Fibroblast of peridontal ligament (primary cell): Measurements from ENCODE around the gene NECAB2.

Source experiments
- DNase-seq: peaks from one replicate; pipeline ENCODE4 v3.0.0-alpha.2; 2010; ENCODE audit errors: extremely low read depth

The NECAB2 gene

DNA sequence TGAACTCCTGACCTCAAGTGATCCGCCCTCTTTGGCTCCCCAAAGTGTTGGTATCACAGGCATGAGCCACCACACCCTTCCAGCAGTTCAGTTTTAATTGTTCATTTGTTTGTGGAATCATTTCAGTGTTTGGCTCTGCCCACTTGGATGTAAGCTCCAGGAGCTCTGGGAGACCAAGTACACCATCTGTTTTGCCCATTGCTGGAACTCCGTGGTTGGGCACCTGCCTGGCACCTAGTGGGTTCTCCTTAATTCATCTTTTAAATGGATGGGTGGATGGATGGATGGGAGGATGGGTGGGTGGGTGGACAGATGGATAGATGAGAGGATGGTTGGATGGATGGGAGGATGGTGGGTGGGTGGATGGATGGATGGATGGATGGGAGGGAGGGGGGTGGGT lies 953 bp upstream of the NECAB2 start:
- DNase-seq: no peak

DNA sequence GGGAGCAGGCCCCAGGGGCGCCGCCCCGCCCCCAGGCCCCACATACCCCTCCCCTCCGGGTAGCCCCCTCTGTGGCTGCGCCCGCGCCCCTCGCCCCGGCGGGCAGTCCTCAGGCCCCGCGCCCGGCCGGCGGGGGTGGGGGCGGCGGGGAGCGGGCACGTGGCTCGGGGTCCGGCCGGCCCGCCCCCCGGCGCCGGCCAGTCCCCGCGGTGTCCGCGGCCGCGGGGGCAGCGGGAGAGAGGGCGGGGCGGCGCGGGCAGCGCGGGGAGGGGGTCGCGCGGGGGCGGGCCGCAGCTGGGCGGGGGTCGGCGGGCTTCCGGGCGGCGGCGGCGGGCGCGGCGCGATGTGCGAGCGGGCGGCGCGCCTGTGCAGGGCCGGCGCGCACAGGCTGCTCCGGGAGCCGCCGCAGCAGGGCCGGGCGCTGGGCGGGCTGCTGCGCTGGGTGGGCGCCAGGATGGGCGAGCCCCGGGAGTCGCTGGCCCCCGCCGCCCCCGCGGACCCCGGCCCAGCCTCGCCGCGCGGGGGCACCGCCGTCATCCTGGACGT lies 335 bp downstream of the NECAB2 start:
- DNase-seq: no peak

DNA sequence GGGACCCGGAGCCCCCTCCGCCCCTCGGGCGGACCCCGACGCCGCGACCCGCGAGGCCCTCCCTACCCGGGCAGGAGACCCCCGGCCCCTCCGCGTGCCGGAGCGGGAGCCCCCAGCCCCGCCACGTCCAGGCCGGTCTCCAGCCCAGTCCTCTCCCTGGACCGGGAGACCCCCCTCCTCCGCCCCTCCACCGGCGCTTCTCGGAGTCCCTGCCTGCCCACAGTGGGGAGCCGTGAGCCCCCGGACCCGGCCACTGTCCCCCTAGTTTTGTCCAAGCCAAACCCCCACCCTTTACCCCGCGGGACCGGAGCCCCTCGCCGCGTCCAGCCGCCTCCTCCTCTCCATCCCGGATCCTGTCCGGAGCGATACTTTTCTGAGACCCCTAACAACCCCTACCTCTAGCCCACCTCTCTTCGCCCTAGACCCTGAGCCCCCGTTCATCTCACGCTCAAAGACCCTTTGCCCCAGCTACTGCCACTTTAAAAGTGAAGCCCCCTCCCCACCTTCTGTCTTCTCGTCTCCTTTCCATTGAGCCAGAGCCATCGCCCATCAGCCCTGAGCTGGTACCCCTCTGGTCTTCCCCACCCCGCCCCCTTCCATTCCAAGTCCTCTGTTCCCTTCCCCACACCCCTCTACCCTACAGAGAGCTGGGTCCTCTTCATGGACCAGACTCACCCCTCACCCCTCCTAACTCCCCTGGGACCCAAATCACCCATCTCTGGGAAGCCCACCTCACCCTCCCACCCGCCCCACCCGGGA lies 1.0 kb downstream of the NECAB2 start:
- DNase-seq: no peak

DNA sequence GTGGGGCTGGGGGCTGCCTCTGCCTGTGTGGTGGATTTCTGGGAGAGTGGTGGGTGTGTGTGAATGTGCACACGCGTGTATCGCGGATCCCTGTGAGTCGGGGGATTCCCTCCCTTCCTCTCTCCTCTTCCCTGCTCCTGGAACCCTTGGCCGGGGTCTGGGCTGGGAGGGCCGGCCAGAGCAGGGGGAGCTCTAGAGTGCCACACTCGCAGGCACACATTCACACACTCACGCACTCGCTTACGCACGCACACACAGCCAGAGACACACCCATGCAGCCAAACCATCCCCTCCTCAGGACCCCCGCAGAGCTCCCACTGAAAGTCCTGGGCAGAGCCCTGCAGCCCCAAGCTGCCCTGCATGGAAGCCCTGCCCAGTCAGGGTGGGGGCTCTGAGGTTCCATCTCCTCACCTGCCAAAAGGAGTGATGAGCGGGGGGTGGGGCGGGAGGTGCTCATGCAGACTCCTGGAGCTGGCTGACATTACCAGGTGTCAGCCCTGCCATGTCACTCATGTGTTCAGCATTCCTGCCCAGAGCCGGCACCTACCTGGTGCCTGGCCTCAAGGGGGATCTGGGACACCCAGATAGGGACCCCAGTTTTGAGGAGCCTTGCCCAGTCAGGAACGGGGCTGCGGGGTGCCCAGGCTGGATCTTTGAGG lies 1.9 kb downstream of the NECAB2 start:
- no peak for DNase-seq

DNA sequence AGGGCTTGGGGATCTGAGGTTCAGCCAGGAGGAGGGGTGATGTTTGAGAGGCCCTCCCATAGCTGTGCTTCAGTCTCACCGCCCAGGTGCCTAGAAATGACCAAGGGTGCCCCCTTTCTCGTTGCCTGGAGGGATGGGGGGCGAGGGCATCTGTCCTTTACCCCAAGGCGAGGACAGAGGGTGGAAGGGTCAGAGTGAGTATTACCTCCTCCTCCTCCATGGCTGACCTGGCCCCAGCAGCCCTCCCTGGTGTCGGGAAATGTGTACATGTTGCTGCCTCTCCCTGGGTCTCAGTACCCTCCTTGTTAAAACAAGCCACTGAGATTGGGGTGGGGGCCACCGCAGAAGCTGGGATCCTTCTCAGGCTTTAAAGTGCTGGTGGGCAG lies 2.4 kb downstream of the NECAB2 start:
- no peak for DNase-seq

DNA sequence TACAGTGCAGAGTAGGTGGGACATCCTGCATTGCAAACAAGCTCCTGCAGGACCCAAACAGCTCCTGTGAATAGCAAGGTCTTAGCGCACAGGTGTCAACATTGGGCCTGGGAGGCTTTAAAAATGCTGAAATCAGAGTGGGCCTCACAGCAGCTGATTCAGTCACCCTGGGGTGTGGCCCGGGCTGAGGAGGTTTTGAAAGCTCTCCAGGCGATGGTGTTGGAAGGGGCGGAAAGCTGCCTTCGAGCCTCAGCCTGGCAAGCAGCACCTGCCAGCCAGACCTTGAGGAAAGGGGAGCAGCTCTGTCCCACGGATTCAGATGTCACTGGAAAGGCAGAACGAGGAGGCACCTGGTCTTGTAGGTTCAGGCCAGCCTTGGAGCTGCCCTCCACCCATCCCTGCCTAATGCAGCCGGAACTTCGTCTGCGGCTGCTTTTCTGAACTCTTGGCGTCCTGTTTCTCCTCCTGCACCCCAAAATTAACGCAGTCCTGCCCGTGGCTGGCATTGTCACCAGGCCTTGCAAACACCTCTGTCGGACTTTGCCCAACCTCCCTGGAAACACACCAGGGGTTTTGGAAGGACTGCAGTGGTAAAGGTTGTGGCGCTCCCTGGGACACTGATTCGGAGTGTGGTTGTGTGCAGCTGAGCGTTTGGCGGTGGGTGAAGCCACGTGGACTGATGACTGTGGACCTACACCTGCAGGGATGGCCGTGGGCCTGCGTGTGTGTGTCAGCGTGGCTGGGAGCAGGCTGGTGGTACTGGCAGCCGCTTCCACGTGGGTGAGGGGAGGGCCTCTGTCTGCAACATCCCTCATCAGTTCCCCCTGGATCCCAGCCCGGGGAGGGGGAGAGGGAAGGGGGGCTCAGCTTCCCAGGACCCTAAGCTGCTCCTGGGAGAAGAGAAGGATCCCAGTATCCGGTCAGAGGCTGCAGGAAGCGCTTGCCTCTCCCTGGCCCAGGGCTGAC lies 3.4 kb downstream of the NECAB2 start:
- no peak for DNase-seq

DNA sequence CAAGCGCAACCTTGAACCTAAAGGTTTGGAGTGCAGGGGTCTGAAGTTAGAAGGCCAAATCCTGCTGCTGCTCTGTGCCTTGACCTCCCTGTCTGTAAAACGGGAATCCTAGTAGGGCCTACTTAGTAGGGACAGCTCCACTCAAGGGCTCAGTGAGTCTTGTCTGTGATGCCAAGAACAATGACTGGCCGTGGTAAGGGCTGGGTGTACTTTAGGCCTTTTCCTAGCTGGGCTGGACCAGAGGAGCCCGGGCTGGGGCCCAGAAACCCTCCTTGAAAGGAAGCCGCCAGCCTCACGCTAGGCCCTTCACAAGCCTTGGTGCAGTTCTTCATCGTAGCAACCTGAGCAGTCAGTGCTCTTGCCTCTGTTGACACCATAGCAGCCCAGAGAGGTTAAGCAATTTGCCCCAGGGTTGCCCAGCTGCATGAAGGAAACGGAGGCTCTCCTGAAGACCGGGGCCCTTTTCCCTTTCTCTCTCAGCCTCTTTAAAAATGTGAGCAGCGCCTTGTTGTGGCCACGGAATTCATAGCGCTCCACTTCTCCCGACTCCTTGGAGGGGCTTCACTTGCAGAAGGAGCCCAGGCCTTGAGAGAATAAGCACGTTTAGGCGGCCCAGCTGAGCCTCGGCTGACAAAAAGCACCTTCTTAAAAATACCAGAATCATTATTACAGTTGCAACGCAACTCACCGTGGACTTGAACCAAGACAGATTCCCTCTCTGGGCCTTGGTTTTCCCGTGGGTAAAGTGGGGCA lies 4.4 kb downstream of the NECAB2 start:
- no peak for DNase-seq

DNA sequence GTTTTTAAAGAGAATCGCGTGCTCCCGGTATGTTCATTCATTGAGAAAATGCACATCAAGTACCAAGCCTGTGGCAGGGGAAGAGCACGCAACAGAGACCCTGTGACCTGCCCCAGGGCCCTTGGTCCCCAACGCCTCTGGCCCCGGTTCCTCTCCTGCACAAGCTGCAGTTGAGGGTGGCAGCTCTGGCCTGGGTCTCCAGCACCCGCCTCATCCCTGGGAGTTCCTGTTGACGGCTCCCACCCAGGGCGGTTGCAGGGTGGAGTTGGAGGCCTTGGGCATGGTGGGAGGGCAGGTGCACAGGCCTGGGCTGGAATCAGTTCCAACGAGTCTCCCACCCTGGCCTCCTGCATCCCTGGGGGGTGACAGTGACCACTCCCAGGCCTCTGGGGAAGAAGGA lies 5.0 kb downstream of the NECAB2 start:
- DNase-seq: no peak

DNA sequence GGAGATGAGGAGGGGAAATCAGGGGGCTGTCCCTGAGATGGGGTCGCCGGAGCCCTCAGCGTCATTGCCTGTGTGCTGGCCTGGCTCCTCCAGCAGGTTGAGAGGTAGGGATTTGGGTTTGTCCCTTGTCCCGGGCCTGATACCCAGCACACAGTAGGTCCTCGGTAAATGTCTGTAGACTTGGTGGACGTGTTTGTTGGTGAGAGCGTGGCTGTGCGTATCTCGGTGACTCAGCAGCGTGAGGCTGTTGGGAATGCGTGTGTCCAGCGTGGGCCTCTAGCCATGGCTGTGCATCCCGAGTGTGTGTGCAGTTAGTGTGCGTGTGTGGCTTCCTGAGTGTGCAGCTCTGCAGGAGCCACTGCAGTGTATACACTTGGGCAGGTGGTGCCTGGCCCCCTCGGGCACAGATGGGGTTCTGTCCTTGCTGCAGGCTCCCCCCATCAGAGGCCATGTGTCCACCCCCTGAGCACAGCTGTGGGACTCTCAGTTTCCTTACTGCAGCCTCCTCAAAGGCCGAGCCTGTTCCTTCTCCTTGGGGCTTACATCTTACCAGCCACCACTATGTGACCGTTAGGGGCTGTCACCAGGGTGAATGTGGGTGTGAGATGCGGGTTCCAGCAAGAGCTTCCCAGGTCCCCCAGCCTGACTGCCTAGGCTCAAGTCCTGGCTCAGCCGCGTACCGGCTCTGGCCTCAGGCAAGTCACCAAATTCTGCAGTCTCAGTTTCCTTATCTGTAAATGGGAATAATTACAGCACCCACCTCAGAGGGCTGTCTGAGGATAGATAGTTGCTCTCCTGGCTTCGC lies 5.7 kb downstream of the NECAB2 start:
- no peak for DNase-seq

DNA sequence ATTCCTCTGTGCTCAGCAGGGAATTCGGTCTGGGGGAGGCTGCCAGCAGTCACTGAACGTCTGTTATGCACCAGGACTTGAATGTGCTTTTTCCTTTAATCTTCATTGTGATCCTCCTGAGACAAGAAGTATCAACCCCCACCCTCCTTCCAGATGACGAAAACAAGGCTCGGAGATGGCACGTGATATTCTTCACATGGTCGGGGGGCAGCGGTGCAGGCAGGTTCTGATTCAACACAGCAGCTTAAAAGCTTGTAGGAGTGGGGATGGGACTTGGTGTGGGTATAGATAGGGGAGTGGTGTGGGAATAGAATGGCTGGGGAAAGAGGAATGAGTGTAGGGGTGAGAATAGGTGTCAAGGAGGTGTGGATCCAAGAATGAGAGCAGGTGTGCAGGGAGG lies 6.4 kb downstream of the NECAB2 start:
- DNase-seq: no peak

DNA sequence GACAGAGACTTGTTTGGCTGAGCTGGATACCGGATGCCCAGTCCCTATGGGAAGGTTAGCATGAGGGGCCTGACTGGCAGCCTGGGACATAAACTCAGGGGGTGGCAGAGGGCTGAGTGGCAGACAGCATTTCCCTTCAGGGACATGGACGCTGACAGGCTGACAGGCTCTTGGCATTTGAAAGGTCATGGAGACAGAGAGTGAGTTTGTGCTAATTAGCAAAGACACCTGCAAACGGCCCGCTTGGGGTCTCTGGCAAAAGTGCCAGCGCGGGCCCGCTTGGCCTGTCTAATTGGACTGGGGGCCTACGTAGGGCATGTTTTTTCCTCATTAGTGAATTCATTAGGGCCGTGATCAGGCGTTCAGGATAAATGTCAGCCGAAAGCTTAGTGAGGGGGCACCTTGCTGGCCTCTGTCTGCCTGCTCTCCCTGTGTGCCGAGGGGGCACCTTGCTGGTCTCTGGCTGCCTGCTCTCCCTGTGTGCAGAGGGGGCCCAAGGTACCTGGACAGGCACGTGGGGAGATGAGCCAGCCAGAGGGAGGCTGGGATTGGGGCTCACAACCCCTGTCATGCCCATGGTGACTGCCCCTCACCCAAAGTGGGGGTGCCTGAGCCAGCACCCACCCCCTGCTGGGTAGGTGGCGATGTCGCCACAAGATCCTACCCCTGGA lies 7.7 kb downstream of the NECAB2 start:
- no peak for DNase-seq

DNA sequence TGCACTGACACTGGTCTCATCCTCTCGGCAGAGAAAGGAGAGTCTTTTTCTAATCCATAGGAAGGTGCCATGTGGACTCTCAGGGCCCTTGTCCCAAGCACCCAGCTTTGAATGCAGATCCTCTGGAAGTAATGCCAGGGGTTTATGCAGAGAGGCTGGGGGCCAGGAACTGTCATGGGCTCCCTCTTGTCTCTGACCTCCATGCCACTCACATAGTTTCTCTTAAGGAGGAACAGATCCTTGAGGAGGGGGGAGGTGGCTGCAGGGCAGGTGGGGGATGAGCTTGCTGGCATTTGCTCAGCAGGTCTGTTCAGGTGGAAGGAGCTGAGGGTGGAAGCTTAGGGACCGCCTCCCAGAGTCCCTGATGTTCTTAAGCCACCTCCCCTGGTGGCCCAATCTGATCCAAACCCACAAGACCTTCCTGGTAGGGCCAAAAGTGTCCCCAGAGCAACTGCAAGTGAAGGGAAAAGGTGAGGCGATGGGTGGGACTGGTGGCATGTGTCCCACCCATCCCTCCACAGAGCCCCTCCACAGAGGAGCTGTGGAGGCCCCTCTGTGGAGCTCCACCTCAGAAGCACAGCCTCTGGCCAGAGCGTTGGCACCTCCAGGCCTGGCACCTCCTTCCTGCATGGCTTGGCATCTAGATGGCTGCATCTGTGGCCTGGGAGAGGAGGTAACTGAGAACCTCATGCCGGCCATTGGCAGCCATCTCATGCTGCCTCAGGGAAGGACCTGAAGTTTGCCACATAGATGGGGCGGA lies 9.2 kb downstream of the NECAB2 start:
- no peak for DNase-seq

DNA sequence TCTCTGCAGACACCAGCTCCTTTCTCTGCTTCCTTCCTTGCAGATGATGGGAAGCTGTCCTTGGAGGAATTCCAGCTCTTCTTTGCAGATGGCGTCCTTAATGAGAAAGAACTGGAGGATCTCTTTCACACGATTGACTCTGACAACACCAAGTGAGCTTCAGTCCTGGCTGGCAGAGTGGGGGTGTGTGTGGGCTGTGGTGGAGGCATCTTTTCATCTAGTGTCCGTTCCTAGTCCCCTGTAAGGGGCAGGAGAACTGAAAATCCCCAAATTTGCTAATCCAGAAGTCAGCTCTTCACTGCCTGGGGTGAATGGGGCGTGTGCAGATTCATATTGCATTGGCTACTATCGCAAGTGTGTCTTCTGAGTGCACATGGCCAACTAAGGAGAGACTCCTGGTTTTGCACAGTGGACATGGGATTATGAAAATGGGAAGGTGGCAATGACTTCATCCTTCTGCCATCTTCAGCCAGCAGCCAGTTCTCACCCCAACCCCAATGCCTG lies 10.4 kb downstream of the NECAB2 start:
- DNase-seq: no peak

DNA sequence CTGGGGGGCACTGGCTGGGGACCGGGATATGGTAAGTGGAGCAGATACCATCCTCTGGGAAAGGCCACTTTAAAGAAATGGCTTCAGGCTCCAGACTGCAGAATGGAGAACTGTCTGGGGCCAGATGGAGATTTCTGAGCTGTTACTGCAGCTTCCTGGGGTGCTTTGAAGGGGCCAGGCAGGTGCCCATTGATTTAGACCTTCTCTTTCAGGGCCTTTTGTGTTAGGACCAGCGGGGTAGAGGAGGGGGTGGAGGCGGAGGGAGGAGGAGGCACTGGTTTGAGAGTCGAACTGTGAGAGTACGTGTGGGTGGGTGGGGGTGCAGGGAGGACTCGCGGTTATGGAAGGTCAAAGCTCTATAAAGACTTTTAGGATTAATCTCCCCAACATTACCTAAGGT lies 11.4 kb downstream of the NECAB2 start:
- DNase-seq: no peak

DNA sequence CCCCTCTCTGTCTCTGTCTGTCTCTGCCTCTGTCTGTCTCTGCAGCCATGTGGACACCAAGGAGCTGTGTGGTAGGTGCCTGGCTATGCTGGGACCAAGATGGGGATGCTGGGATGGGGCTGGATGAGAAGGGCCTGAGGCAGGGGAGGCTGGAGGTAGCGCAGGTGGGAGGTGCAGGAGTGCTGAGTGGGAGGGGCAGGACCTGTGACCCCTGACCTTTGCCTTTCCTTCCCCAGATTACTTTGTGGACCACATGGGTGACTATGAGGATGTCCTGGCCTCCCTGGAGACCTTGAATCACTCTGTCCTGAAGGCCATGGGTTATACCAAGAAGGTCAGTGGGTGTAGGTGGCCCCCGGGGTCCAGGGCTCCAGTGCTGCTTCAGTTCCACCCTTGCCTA lies 12.8 kb downstream of the NECAB2 start:
- DNase-seq: no peak

DNA sequence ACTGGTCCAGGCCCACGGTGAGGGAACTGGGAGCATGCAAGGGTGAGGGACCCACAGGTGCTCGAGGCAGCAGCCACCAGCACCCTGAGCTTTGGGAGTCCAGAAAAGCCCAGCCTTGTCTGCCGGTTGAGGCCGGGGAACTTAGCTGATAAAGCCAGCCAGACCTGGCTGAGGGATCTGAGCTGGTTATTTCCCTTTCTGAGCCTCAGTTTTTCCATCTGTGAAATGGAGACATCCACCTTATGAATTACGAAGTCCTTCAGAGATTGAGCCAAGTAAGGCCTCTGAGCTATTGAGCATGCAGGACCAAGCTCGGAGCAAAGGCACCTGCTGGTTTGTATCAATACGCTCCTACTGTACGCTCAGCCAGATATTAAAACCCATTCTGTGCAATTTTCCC lies 13.8 kb downstream of the NECAB2 start:
- DNase-seq: no peak

DNA sequence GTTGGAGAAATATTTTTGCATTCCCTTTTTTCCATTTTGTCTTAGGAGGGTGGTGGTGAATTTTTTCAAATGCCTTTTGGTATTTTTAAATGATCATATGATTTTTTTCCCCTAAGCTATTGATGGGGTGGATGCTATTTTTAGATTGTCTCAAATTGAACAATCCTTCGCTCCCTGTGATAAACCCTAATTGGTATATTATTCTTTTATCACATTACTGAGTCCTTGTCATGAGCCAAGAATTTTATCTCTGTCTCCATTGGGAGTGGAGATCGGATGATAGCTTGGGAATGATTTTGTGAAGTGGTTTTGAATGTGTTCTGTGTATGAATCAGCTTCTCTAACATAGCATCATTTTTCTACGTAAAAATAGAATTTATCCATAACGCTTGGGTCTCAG lies 15.4 kb downstream of the NECAB2 start:
- no peak for DNase-seq

DNA sequence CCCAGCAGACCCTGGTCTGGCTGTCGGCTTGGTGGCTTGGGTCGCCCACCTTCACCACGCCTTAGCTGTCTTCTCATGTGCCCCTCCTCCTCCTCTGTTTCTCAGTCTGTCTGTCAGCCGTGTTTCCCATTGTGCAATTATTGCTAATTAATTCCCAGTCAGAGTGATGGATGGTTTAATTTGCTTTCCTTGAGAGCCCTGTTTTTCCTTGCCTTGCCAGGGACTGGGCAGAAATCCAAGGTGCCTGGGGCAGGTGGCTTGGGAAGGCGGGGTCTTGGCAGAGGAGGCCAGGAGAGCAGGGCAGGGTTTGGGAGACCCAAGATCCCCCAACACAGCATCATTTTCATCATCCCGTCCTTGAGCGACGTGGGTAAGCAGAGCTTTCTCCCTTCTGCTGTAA lies 21.3 kb downstream of the NECAB2 start:
- DNase-seq: no peak

DNA sequence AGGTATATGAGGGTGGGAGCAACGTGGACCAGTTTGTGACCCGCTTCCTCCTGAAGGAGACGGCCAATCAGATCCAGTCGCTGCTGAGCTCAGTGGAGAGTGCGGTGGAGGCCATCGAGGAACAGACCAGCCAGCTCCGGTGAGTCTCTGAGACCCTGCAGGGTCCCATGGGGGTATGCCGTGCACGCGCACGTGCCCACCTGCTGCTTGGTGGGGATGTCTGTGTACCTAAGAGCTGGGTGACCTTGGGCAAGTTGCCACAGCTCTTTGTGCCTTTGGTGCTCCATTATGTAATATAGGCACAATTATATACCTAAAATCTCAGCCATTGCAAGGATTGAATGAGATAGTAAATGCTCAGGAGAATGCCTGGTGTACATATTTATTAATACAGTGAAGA lies 22.4 kb downstream of the NECAB2 start:
- DNase-seq: no peak
